ENCODE data around the gene CSRP3.

DNA sequence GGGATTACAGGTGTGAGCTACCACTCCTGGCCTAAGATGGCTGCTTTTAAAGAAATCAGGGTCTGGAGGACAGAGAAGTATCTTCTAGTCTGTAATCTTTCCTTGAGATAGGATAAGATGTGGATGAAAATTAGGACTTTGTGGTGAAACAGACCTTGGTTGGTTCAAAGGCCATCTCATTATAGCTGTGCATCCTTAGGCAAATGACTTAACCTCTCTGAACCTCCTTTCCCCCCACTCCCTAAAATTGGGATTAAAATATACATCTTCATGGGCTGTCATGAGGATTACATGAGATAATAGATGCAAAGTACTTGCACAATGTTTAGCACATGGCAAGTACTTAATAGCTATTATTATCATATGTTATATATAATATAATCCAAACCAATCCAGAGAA lies 49.8 kb upstream of the CSRP3 start:
- TF ChIP-seq POLR2A (IDR thresholded peaks at IDR 0.05), result no peak
- TF ChIP-seq, protein P1, sequence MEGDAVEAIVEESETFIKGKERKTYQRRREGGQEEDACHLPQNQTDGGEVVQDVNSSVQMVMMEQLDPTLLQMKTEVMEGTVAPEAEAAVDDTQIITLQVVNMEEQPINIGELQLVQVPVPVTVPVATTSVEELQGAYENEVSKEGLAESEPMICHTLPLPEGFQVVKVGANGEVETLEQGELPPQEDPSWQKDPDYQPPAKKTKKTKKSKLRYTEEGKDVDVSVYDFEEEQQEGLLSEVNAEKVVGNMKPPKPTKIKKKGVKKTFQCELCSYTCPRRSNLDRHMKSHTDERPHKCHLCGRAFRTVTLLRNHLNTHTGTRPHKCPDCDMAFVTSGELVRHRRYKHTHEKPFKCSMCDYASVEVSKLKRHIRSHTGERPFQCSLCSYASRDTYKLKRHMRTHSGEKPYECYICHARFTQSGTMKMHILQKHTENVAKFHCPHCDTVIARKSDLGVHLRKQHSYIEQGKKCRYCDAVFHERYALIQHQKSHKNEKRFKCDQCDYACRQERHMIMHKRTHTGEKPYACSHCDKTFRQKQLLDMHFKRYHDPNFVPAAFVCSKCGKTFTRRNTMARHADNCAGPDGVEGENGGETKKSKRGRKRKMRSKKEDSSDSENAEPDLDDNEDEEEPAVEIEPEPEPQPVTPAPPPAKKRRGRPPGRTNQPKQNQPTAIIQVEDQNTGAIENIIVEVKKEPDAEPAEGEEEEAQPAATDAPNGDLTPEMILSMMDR (IDR thresholded peaks at IDR 0.05), result no peak
